ENCODE data around the gene SERPINA1.
"Not testable (repeated sequence)": the region's sequence is repeated elsewhere in the genome, so short reads cannot be mapped to it uniquely, and the experiment has no call there.

The SERPINA1 gene

GRCh38 chr14:94369766-94370523 is 18.5 kb downstream of the SERPINA1 start:
- H3K27ac Mint-ChIP-seq, H3K4me1 Mint-ChIP-seq, H3K4me3 Mint-ChIP-seq, H3K27me3 Mint-ChIP-seq, H3K36me3 Mint-ChIP-seq, H3K9me3 Mint-ChIP-seq: not testable (repeated sequence)

- Mint-ChIP-seq H3K4me3 (no peak overlapping the region), H3K27ac (no peak overlapping the region), H3K9me3 (no peaks in the 10 kb centered on the region), H3K36me3 (no peaks in the 10 kb centered on the region), H3K27me3 (no peaks in the 10 kb centered on the region), H3K4me1 (no peaks in the 10 kb centered on the region)
Measured at GRCh38 chr14:94368956-94369355, 19.4 kb downstream of the SERPINA1 start.

- Mint-ChIP-seq H3K9me3 (no peaks in the 10 kb centered on the region), H3K27me3 (no peaks in the 10 kb centered on the region), H3K36me3 (no peaks in the 10 kb centered on the region), H3K4me1 (no peaks in the 10 kb centered on the region), H3K27ac (no peak overlapping the region), H3K4me3 (no peak overlapping the region)
Measured at GRCh38 chr14:94368243-94368590, 20.2 kb downstream of the SERPINA1 start.

GRCh38 chr14:94367347-94368242 is 20.8 kb downstream of the SERPINA1 start:
- no peaks in the 10 kb centered on the region for H3K4me1 Mint-ChIP-seq
- H3K36me3 Mint-ChIP-seq, result no peaks in the 10 kb centered on the region
- H3K27ac Mint-ChIP-seq, result no peak overlapping the region
- H3K27me3 Mint-ChIP-seq, result no peaks in the 10 kb centered on the region
- H3K4me3 Mint-ChIP-seq, result no peak overlapping the region
- no peaks in the 10 kb centered on the region for H3K9me3 Mint-ChIP-seq

- Mint-ChIP-seq H3K4me3 (no peak within 1 kb of the TSS), H3K9me3 (no peaks in the 10 kb centered on the region), H3K27me3 (no peaks in the 10 kb centered on the region), H3K36me3 (no peaks in the 10 kb centered on the region), H3K27ac (no peak within 1 kb of the TSS), H3K4me1 (no peaks in the 10 kb centered on the region)
Measured at GRCh38 chr14:94366146-94366915, 22.1 kb downstream of the SERPINA1 start, which contains the start of gene SERPINA2. Gene SERPINA2, minus strand, starts transcription at chr14:94366698.

GRCh38 chr14:94365624-94366023 is 22.8 kb downstream of the SERPINA1 start:
- Mint-ChIP-seq H3K9me3 (no peaks in the 10 kb centered on the region), H3K27me3 (no peaks in the 10 kb centered on the region), H3K36me3 (no peaks in the 10 kb centered on the region), H3K4me1 (no peaks in the 10 kb centered on the region), H3K27ac (no peak overlapping the region), H3K4me3 (no peak overlapping the region)

- Mint-ChIP-seq H3K4me3 (no peak overlapping the region), H3K4me1 (no peaks in the 10 kb centered on the region), H3K36me3 (no peaks in the 10 kb centered on the region), H3K27me3 (no peaks in the 10 kb centered on the region), H3K27ac (no peak overlapping the region), H3K9me3 (no peaks in the 10 kb centered on the region)
Measured at GRCh38 chr14:94364964-94365363, 23.4 kb downstream of the SERPINA1 start.

- peaks cover 3% of the 10 kb centered on the region for H3K27me3 Mint-ChIP-seq
- H3K4me3 Mint-ChIP-seq, result no peak overlapping the region
- H3K36me3 Mint-ChIP-seq, result no peaks in the 10 kb centered on the region
- H3K27ac Mint-ChIP-seq, result no peak overlapping the region
- H3K4me1 Mint-ChIP-seq, result no peaks in the 10 kb centered on the region
- no peaks in the 10 kb centered on the region for H3K9me3 Mint-ChIP-seq
Measured at GRCh38 chr14:94364037-94364436, 24.4 kb downstream of the SERPINA1 start.

GRCh38 chr14:94363151-94363624 is 25.2 kb downstream of the SERPINA1 start:
- Mint-ChIP-seq H3K9me3 (no peaks in the 10 kb centered on the region), H3K4me3 (no peak overlapping the region), H3K36me3 (no peaks in the 10 kb centered on the region), H3K4me1 (no peaks in the 10 kb centered on the region), H3K27me3 (peaks cover 3% of the 10 kb centered on the region), H3K27ac (no peak overlapping the region)

GRCh38 chr14:94362614-94363133 is 25.7 kb downstream of the SERPINA1 start:
- peaks cover 3% of the 10 kb centered on the region for H3K27me3 Mint-ChIP-seq
- H3K9me3 Mint-ChIP-seq, result no peaks in the 10 kb centered on the region
- H3K4me1 Mint-ChIP-seq, result no peaks in the 10 kb centered on the region
- no peak overlapping the region for H3K27ac Mint-ChIP-seq
- H3K36me3 Mint-ChIP-seq, result no peaks in the 10 kb centered on the region
- no peak overlapping the region for H3K4me3 Mint-ChIP-seq

- Mint-ChIP-seq H3K4me1 (no peaks in the 10 kb centered on the region), H3K27ac (no peak overlapping the region), H3K9me3 (no peaks in the 10 kb centered on the region)
Measured at GRCh38 chr14:94361682-94362081, 26.7 kb downstream of the SERPINA1 start.

GRCh38 chr14:94360945-94361565 is 27.3 kb downstream of the SERPINA1 start:
- Mint-ChIP-seq H3K36me3 (no peaks in the 10 kb centered on the region), H3K27me3 (peaks cover 7% of the 10 kb centered on the region), H3K4me3 (no peak overlapping the region), H3K4me1 (no peaks in the 10 kb centered on the region), H3K9me3 (no peaks in the 10 kb centered on the region), H3K27ac (no peak overlapping the region)

More at GRCh38 chr14:94361682-94362081, 26.7 kb downstream of the SERPINA1 start:
- H3K4me3 Mint-ChIP-seq, result no peak overlapping the region
- no peaks in the 10 kb centered on the region for H3K36me3 Mint-ChIP-seq
- peaks cover 3% of the 10 kb centered on the region for H3K27me3 Mint-ChIP-seq

GRCh38 chr14:94357166-94357565 is 31.2 kb downstream of the SERPINA1 start:
- Mint-ChIP-seq H3K27ac (no peak overlapping the region), H3K4me1 (no peaks in the 10 kb centered on the region), H3K9me3 (no peaks in the 10 kb centered on the region), H3K27me3 (peaks cover 7% of the 10 kb centered on the region), H3K4me3 (no peak overlapping the region), H3K36me3 (no peaks in the 10 kb centered on the region)

GRCh38 chr14:94356379-94357056 is 31.9 kb downstream of the SERPINA1 start:
- Mint-ChIP-seq H3K36me3 (no peaks in the 10 kb centered on the region), H3K9me3 (no peaks in the 10 kb centered on the region), H3K27me3 (peaks cover 7% of the 10 kb centered on the region), H3K4me3 (no peak overlapping the region), H3K4me1 (no peaks in the 10 kb centered on the region), H3K27ac (no peak overlapping the region)
